ENCODE results near the gene SLC2A9. TPM values are rescaled to one million over a fixed set of nuclear protein-coding genes. Genes with fewer than 3 reads are reported as not detected.
A peak's percentile ranks its signal among the peaks of the same experiment; 100 is the strongest.

The SLC2A9 gene
- total RNA-seq, 4 donors from 2014 or later: 8.0 to 18.7 (median 11.5) TPM

DNA sequence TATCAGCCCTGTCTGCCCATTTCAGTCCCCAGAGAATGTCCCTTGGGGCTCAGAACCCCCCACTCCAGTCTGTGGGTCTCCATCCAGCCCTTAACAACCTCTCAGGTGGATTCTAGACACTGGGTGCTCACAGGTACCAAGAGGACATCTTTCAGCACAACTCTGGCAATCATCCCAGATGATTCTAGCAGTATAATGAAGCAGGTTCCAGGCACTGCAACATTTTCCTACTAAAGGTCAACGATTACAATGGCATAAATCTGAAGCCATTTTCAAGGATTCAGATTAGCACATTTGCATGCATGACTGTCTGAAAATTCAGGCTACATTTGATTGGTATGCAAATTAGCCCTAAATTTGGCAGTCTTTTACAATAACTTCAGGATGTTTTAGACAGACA is 10.0 kb downstream of the SLC2A9 start:
- TF ChIP-seq POLR2A (IDR thresholded peaks at IDR 0.05): no peak
- TF ChIP-seq, protein P1, sequence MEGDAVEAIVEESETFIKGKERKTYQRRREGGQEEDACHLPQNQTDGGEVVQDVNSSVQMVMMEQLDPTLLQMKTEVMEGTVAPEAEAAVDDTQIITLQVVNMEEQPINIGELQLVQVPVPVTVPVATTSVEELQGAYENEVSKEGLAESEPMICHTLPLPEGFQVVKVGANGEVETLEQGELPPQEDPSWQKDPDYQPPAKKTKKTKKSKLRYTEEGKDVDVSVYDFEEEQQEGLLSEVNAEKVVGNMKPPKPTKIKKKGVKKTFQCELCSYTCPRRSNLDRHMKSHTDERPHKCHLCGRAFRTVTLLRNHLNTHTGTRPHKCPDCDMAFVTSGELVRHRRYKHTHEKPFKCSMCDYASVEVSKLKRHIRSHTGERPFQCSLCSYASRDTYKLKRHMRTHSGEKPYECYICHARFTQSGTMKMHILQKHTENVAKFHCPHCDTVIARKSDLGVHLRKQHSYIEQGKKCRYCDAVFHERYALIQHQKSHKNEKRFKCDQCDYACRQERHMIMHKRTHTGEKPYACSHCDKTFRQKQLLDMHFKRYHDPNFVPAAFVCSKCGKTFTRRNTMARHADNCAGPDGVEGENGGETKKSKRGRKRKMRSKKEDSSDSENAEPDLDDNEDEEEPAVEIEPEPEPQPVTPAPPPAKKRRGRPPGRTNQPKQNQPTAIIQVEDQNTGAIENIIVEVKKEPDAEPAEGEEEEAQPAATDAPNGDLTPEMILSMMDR (IDR thresholded peaks at IDR 0.05): no peak
- intact Hi-C loops (cut with DNase I): no loop called here

DNA sequence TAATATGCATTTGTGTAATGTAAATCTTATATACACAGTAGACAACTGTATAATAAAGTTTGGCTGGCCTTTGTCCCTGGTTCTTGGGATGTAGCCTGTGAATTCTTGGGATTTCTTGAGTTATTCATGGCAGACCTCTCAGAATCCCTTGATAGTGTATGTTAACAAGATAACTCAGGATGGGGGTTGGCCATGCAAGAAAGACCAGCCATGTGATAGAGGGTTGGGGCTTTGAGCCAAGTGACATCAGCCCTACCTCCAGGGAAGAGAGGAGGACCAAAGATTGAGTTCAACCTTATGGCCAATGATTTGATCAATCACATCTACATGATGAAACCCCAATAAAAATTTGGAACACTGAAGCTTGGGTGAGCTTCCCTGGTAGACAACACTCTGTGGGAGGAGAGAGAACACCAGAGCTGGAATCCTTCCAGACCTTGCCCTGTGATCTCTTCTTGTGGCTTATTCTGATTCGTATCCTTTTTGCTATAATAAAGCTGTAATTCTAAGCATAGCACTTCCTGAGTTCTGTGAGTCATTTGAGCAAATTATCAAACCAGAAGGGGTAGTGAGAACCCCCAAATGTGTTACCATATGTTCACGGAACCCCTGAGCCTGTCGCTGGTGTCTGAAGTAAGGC is 11.3 kb downstream of the SLC2A9 start:
- Histone ChIP-seq H3K9me3 (no peaks in the 10 kb centered on the region), H3K27ac (no peak overlapping the region), H3K27me3 (no peaks in the 10 kb centered on the region), H3K36me3 (no peaks in the 10 kb centered on the region), H3K4me1 (peaks cover 30 to 65% (median 34%) of the 10 kb centered on the region in 3 donors), H3K4me3 (no peak overlapping the region)
- intact Hi-C loops (cut with DNase I): no loop called here
- TF ChIP-seq, protein P1 (IDR thresholded peaks at IDR 0.05): no peak
- no peak for TF ChIP-seq POLR2A (IDR thresholded peaks at IDR 0.05)
- WGBS, 2 donors: 66 to 73% methylated on average over 3 of the region's 3 CpGs
- no peak for DNase-seq

More for the DNA sequence above, 10.0 kb downstream of the SLC2A9 start:
- whole genome bisulfite sequencing, 2 donors: 54 to 83% methylated on average over 1 of the region's 1 CpG
- H3K4me1 ChIP-seq: peaks cover 19 to 52% (median 23%) of the 10 kb centered on the region in 3 donors
- no peak overlapping the region for H3K27ac ChIP-seq
- H3K27me3 ChIP-seq: no peaks in the 10 kb centered on the region
- no peak overlapping the region for H3K4me3 ChIP-seq
- H3K9me3 ChIP-seq: no peaks in the 10 kb centered on the region
- no peaks in the 10 kb centered on the region for H3K36me3 ChIP-seq
- DNase-seq: no peak

DNA sequence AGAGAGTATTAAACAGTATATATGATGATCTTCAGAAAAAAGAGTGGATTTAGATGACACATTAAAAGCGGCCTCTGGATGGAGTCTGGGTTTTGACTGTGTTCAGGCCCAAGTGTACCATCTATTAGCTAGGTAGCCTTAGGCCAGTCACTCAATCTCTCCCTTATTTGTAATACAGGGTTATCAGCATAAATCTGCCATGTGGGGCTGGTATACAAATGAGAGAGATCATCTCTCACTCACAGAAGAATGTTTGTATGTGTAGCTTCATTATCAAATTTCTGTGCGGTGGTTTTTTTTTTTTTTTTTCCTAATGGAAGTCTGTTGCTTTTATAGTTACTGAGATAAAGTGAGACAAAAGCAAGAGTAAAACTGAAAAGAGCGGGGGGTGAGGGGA is 12.7 kb downstream of the SLC2A9 start:
- Histone ChIP-seq H3K27me3 (no peaks in the 10 kb centered on the region), H3K27ac (peak overlapping the region in 2 of 4 donors; percentile 78 to 89), H3K36me3 (no peaks in the 10 kb centered on the region), H3K4me1 (peaks cover 30 to 66% (median 35%) of the 10 kb centered on the region in 3 donors), H3K9me3 (no peaks in the 10 kb centered on the region), H3K4me3 (no peak overlapping the region)
- WGBS, 2 donors: 64 to 85% methylated on average over 3 of the region's 3 CpGs
- intact Hi-C loops (cut with DNase I): no loop called here
- DNase-seq: no peak
- TF ChIP-seq POLR2A (IDR thresholded peaks at IDR 0.05): no peak
- TF ChIP-seq, protein P1 (IDR thresholded peaks at IDR 0.05): no peak

DNA sequence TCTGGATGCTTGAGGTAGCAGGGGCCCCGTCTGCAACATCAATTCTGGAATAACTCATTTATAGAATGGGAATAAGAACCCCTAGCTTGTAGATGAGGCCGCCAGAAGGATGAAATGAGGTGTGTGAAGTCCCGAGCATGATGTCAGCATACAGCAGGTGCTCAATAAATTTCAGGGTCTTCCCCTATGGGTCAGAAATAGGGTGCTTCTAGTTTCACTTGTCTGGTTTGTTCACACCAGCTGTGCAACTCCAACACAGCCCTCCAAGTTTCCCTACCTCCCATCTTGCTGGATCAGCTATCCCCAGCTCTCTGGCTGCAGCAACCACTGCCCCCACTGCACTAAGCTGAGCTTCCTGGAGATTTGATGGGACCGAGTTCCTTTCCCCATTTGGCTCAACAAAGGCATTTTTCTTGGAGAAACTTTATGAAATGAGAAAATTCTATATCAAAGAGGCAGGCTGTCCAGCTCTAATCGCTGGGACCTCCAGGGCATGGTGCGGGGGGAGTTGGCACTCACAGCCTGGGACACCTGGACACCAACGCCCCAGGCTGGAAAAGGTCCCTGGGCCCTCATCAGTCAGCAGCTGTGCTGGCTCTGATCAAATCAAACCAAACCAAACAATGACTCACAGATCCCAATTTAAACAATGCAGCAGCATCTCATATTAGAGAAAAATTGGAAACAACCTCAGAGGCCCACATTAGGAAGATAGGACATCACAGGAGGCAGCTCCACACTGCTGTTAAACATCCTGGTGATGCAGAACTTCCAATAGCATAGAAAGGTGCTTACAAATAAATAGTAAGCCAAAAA is 13.3 kb downstream of the SLC2A9 start:
- no peaks in the 10 kb centered on the region for H3K9me3 ChIP-seq
- peaks cover 30 to 68% (median 39%) of the 10 kb centered on the region in 3 donors for H3K4me1 ChIP-seq
- DNase-seq: no peak
- H3K4me3 ChIP-seq: no peak overlapping the region
- 40 to 90% methylated on average over 3 to 7 of the region's 7 CpGs for WGBS, 2 donors
- H3K27ac ChIP-seq: peak overlapping the region; percentile 74 to 89 (median 79)
- H3K27me3 ChIP-seq: no peaks in the 10 kb centered on the region
- no peaks in the 10 kb centered on the region for H3K36me3 ChIP-seq
- intact Hi-C loops (cut with DNase I): no loop called here
- no peak for TF ChIP-seq POLR2A (IDR thresholded peaks at IDR 0.05)

DNA sequence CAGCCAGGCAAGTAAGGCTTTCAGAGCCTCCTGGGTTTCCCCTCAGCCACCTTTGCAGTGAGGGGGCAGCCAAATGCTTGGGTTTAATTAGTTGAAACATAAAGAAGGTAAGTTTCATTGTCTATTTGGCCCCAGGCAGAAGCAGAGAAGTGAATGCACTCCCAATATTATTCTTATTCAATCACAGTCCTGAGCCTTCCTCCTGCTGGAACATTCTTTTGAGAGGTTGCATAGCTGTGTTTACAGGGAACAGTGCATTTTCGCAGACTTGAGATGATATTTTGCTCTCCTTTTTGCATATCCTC is 13.9 kb downstream of the SLC2A9 start:
- Histone ChIP-seq H3K27ac (peak overlapping the region; percentile 74 to 89 (median 79)), H3K4me1 (peaks cover 30 to 74% (median 40%) of the 10 kb centered on the region in 3 donors), H3K9me3 (no peaks in the 10 kb centered on the region), H3K36me3 (no peaks in the 10 kb centered on the region), H3K27me3 (no peaks in the 10 kb centered on the region), H3K4me3 (peak overlapping the region in 1 of 4 donors; percentile 10)
- intact Hi-C loops (cut with DNase I): no loop called here
- DNase-seq: no peak
- no peak for TF ChIP-seq POLR2A (IDR thresholded peaks at IDR 0.05)
- TF ChIP-seq, protein P1 (IDR thresholded peaks at IDR 0.05): no peak
- WGBS, 2 donors: 42 to 50% methylated on average over 1 of the region's 1 CpG
